HepG2 (cell line): Measurements from ENCODE around the gene PDE3B. TPM values are rescaled to one million over a fixed set of nuclear protein-coding genes. Genes with fewer than 3 reads are reported as not detected.

Experiments
- ARNT2 ChIP-seq: sonication (generic); formaldehyde crosslinking; IDR thresholded peaks from 2 replicates; pipeline ENCODE4 v1.8.0; 2022; ENCODE audit warnings: mild to moderate bottlenecking, low read depth, missing genetic modification reagents, moderate library complexity
- CERS6 ChIP-seq: sonication (generic); formaldehyde crosslinking; IDR thresholded peaks from 2 replicates; pipeline ENCODE4 v1.5.0; 2020; ENCODE audit warnings: missing genetic modification reagents
- ERF ChIP-seq: IDR thresholded peaks from 2 replicates; pipeline ENCODE4 v1.6.1; 2018; ENCODE audit warnings: missing biosample characterization, missing genetic modification reagents
- GTF2F1 ChIP-seq: fragments of 150-350 bp; IDR thresholded peaks from 2 replicates; pipeline ENCODE4 v1.6.1; 2014; ENCODE audit warnings: low read length
- MBD4 ChIP-seq: IDR thresholded peaks from 2 replicates; pipeline ENCODE4 v1.6.1; 2012; ENCODE audit warnings: low read length, inconsistent platforms, borderline replicate concordance
- SIX4 ChIP-seq: sonication (generic); formaldehyde crosslinking; IDR thresholded peaks from 2 replicates; pipeline ENCODE4 v1.4.0; 2020; ENCODE audit warnings: missing genetic modification reagents
- ZNF18 ChIP-seq: sonication (generic); formaldehyde crosslinking; IDR thresholded peaks from 2 replicates; pipeline ENCODE4 v1.8.0; 2022; ENCODE audit warnings: mild to moderate bottlenecking, missing genetic modification reagents; ENCODE audit not compliant: insufficient replicate concordance
- ZNF232 ChIP-seq: sonication (generic); formaldehyde crosslinking; IDR thresholded peaks from 2 replicates; pipeline ENCODE4 v1.4.0; 2020; ENCODE audit warnings: missing genetic modification reagents, borderline replicate concordance
- ZNF281 ChIP-seq: sonication (generic); formaldehyde crosslinking; IDR thresholded peaks from 2 replicates; pipeline ENCODE4 v1.4.0; 2020; ENCODE audit warnings: missing genetic modification reagents, borderline replicate concordance
- ZNF546 ChIP-seq: sonication (generic); formaldehyde crosslinking; conservative IDR thresholded peaks from 2 replicates; pipeline ENCODE4 v1.8.1; 2023; ENCODE audit warnings: mild to moderate bottlenecking, missing genetic modification reagents
- ZNF556 ChIP-seq: sonication (generic); formaldehyde crosslinking; IDR thresholded peaks from 2 replicates; pipeline ENCODE4 v1.4.0; 2020; ENCODE audit warnings: mild to moderate bottlenecking, missing genetic modification reagents, borderline replicate concordance
- ZNF740 ChIP-seq: sonication (generic); formaldehyde crosslinking; IDR thresholded peaks from 2 replicates; pipeline ENCODE4 v1.4.0; 2020; ENCODE audit warnings: missing genetic modification reagents
- ZNF746 ChIP-seq: sonication (generic); formaldehyde crosslinking; IDR thresholded peaks from 2 replicates; pipeline ENCODE4 v1.8.0; 2022; ENCODE audit warnings: mild to moderate bottlenecking, missing genetic modification reagents
- polyA plus RNA-seq, 8 experiments: library from polyadenylated mRNA; depleted of rRNA in 3 of 8; stranded (reverse) in 7 of 8; unstranded in 1 of 8; fragments of >200 nt; fragmentation: Illumina TruSeq in 4 of 8; extraction: Trizol in 4 of 8; gene quantifications; 2 replicates each; pipeline versions ENCODE4 v1.2.1 to v1.2.3, GENCODE V29; 2011 to 2016; ENCODE audit warnings: low read depth in 4 of 8, missing spikeins in 1 of 8, mixed read lengths in 1 of 8; ENCODE audit not compliant: insufficient read depth in 1 of 8
- total RNA-seq, 5 experiments: library from RNA; depleted of rRNA; stranded (reverse); fragments of >200 nt; fragmentation: Illumina TruSeq; extraction: Trizol; gene quantifications; 2 replicates each; pipeline ENCODE4 v1.2.3, GENCODE V29; 2016; ENCODE audit warnings: low read depth in 1 of 5
- TF ChIP-seq, protein P1 (sequence below): sonication (generic); formaldehyde crosslinking; IDR thresholded peaks from 2 replicates; pipeline ENCODE4 v1.9.0; 2022; ENCODE audit warnings: low read depth, missing genetic modification reagents
- TF ChIP-seq, protein P2 (sequence below): sonication (generic); formaldehyde crosslinking; IDR thresholded peaks from 2 replicates; pipeline ENCODE4 v1.4.0; 2020; ENCODE audit warnings: missing genetic modification reagents
- TF ChIP-seq, protein P3 (sequence below): sonication (generic); formaldehyde crosslinking; IDR thresholded peaks from 2 replicates; pipeline ENCODE4 v1.4.0; 2020; ENCODE audit warnings: missing genetic modification reagents

PDE3B gene
- total and polyA plus RNA-seq, 2 of the 13 experiments (the other 11 are each of a cell fraction or from before 2014, with no cell fraction given), result 14.1 to 26.5 TPM

DNA sequence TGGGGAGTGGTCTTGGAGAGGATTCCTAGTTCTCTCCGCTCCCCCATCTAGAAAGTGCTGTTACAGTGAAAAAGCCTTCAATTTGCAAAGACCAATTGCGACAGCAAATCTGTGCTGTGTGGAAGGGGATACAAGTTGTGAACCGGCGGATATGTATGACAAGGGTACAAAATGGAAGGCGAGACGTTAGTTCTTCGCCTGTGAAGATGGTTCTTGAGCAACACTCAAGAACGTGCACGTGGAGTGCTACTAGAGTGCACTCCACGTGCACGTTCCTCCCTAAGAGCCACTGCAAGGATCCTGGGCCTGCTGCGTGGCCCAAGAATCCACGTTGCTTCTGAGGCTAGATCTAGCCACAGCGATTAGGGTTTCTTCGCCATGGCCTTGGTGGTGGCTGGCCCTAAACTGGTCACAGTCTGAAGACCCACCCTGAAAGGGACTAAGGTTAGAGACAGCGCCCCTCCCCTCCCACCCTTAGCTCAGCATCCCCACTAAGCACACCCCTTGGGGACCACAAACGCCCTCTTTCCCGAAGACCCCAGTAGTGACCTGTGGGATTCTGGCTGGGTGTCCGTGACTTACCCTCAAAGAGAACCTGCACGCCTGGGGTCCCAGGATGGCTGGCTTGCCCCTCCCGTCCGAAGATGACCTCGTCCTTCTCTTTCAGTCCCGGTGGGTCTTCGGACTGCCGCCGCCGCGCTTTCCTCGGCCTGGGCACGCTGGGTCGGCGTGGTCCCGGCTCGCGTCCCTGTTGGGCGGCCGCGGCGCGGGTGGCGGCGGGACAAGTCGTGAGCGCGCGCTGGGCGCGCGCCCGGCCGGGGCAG lies 519 bp upstream of the PDE3B start (continued):
- TF ChIP-seq CERS6 (CRISPR knock-in tag) (peak; percentile 91), ZNF18 (peak; percentile 78), ZNF232 (CRISPR knock-in tag) (0 out of 2 replicates have a peak, but pooled peaks have one; percentile 46), ARNT2 (CRISPR knock-in tag) (peak; percentile 75; the same call in 1 of the 2 replicates), ZNF281 (CRISPR knock-in tag) (peak; percentile 56; the same call in 1 of the 2 replicates), ZNF556 (CRISPR knock-in tag) (no peak), ZNF746 (CRISPR knock-in tag) (peak; percentile 53), MBD4 (no peak), SIX4 (no peak; the same call in 1 of the 2 replicates), GTF2F1 (no peak), ZNF740 (CRISPR knock-in tag) (no peak), ZNF546 (CRISPR knock-in tag) (peak; percentile 93; the same call in 1 of the 2 replicates), ERF (CRISPR knock-in tag) (no peak)
- TF ChIP-seq, protein P1, sequence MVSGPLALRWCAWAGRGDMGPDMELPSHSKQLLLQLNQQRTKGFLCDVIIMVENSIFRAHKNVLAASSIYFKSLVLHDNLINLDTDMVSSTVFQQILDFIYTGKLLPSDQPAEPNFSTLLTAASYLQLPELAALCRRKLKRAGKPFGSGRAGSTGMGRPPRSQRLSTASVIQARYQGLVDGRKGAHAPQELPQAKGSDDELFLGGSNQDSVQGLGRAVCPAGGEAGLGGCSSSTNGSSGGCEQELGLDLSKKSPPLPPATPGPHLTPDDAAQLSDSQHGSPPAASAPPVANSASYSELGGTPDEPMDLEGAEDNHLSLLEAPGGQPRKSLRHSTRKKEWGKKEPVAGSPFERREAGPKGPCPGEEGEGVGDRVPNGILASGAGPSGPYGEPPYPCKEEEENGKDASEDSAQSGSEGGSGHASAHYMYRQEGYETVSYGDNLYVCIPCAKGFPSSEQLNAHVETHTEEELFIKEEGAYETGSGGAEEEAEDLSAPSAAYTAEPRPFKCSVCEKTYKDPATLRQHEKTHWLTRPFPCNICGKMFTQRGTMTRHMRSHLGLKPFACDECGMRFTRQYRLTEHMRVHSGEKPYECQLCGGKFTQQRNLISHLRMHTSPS, result no peak
- TF ChIP-seq, protein P2, sequence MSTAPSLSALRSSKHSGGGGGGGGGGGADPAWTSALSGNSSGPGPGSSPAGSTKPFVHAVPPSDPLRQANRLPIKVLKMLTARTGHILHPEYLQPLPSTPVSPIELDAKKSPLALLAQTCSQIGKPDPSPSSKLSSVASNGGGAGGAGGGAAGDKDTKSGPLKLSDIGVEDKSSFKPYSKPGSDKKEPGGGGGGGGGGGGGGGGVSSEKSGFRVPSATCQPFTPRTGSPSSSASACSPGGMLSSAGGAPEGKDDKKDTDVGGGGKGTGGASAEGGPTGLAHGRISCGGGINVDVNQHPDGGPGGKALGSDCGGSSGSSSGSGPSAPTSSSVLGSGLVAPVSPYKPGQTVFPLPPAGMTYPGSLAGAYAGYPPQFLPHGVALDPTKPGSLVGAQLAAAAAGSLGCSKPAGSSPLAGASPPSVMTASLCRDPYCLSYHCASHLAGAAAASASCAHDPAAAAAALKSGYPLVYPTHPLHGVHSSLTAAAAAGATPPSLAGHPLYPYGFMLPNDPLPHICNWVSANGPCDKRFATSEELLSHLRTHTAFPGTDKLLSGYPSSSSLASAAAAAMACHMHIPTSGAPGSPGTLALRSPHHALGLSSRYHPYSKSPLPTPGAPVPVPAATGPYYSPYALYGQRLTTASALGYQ, result no peak
- TF ChIP-seq, protein P3, sequence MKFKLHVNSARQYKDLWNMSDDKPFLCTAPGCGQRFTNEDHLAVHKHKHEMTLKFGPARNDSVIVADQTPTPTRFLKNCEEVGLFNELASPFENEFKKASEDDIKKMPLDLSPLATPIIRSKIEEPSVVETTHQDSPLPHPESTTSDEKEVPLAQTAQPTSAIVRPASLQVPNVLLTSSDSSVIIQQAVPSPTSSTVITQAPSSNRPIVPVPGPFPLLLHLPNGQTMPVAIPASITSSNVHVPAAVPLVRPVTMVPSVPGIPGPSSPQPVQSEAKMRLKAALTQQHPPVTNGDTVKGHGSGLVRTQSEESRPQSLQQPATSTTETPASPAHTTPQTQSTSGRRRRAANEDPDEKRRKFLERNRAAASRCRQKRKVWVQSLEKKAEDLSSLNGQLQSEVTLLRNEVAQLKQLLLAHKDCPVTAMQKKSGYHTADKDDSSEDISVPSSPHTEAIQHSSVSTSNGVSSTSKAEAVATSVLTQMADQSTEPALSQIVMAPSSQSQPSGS (CRISPR knock-in tag), result peak; percentile 36; the same call in 1 of the 2 replicates
